Stimulated activated CD8-positive, alpha-beta memory T cell treated with anti-CD3 and anti-CD28 coated beads, Interleukin-2, amount 100 ng/mL, for 48 hours (primary cell): ENCODE results near the gene RUFY1.
"Not testable (repeated sequence)": the region's sequence is repeated elsewhere in the genome, so short reads cannot be mapped to it uniquely, and the experiment has no call there.

ENCODE experiments used
- DNase-seq, 2 donors: peaks; one replicate each; pipeline ENCODE4 v3.0.0-alpha.2; 2020; ENCODE audit warnings: low read depth in 2 of 2

Gene RUFY1

GRCh38 chr5:179536676-179537075, 13.7 kb upstream of the RUFY1 start:
- no peak for DNase-seq

GRCh38 chr5:179542170-179542569, 8.2 kb upstream of the RUFY1 start:
- DNase-seq: no peak

- not testable (repeated sequence) for DNase-seq
Observed at GRCh38 chr5:179543275-179543674, 7.1 kb upstream of the RUFY1 start.

- DNase-seq: no peak
Observed at GRCh38 chr5:179553006-179553405, 2.7 kb downstream of the RUFY1 start.

- no peak for DNase-seq
Observed at GRCh38 chr5:179553875-179554274, 3.5 kb downstream of the RUFY1 start.

- no peak for DNase-seq
Observed at GRCh38 chr5:179554981-179555380, 4.6 kb downstream of the RUFY1 start.

- DNase-seq: not testable (repeated sequence)
Observed at GRCh38 chr5:179558261-179558799, 8.0 kb downstream of the RUFY1 start.

- DNase-seq: no peak
Observed at GRCh38 chr5:179558932-179559283, 8.6 kb downstream of the RUFY1 start.

- DNase-seq: peak; percentile 75 to 86
Observed at GRCh38 chr5:179559284-179560252, 9.2 kb downstream of the RUFY1 start.

GRCh38 chr5:179564526-179564925, 14.2 kb downstream of the RUFY1 start:
- DNase-seq: no peak

- no peak for DNase-seq
Observed at GRCh38 chr5:179568721-179569120, 18.4 kb downstream of the RUFY1 start.

GRCh38 chr5:179572386-179572785, 22.0 kb downstream of the RUFY1 start:
- no peak for DNase-seq

- DNase-seq: no peak
Observed at GRCh38 chr5:179577286-179577960, 27.1 kb downstream of the RUFY1 start.

- DNase-seq: no peak
Observed at GRCh38 chr5:179585941-179586401, 35.6 kb downstream of the RUFY1 start.

GRCh38 chr5:179588166-179588565, 37.8 kb downstream of the RUFY1 start:
- no peak for DNase-seq

GRCh38 chr5:179595916-179596315, 45.6 kb downstream of the RUFY1 start:
- no peak for DNase-seq

- DNase-seq: no peak
Observed at GRCh38 chr5:179596421-179596820, 46.1 kb downstream of the RUFY1 start.

GRCh38 chr5:179599100-179599499, 48.7 kb downstream of the RUFY1 start:
- no peak for DNase-seq

- DNase-seq: no peak
Observed at GRCh38 chr5:179599566-179599965, 49.2 kb downstream of the RUFY1 start.

- no peak for DNase-seq
Observed at GRCh38 chr5:179599973-179600372, 49.6 kb downstream of the RUFY1 start.

GRCh38 chr5:179601871-179602625, 51.7 kb downstream of the RUFY1 start:
- DNase-seq: no peak

- DNase-seq: no peak
Observed at GRCh38 chr5:179603308-179603707, 53.0 kb downstream of the RUFY1 start.
